22Rv1 (cell line): ENCODE measurements around the gene DMBX1.
A peak's percentile ranks its signal among the peaks of the same experiment; 100 is the strongest.

ENCODE experiments used
- CTCF ChIP-seq: fragments of 450-650 bp; IDR thresholded peaks from 2 replicates; pipeline ENCODE4 v1.5.1; 2017; ENCODE audit warnings: mild to moderate bottlenecking
- ZFX ChIP-seq: fragments of 450-650 bp; IDR thresholded peaks from 2 replicates; pipeline ENCODE4 v1.6.1; 2017; ENCODE audit warnings: antibody characterized with exemption, borderline replicate concordance

GRCh38 chr1:46533179-46533864 is 43.7 kb downstream of the DMBX1 start:
- TF ChIP-seq CTCF: peak; percentile 60
- TF ChIP-seq ZFX: no peak
